OCI-LY3 (cell line): ENCODE data around the gene CEP70.
"Not testable (repeated sequence)": the region's sequence is repeated elsewhere in the genome, so short reads cannot be mapped to it uniquely, and the experiment has no call there.

Experiments
- H2AFZ ChIP-seq: fragments of 200-600, 300-600 bp; shearing (Covaris generic); 2 replicates; pipeline ENCODE4 v1.6.0; 2014; ENCODE audit warnings: antibody characterized with exemption, low read depth, low read length
- H3K27ac ChIP-seq: fragments of 200-600, 300-600 bp; sonication (generic); 2 replicates; pipeline ENCODE4 v1.5.1; 2014; ENCODE audit warnings: mild to moderate bottlenecking, low read length, moderate library complexity, mixed read lengths
- H3K27me3 ChIP-seq: fragments of 200-600, 300-600 bp; sonication (generic); 2 replicates; pipeline ENCODE4 v1.6.1; 2014; ENCODE audit warnings: low read depth, low read length, mixed read lengths
- H3K36me3 ChIP-seq: fragments of 200-600, 300-600 bp; sonication (generic); replicated peaks from 2 replicates; pipeline ENCODE3; 2014; ENCODE audit warnings: low read depth, low read length, mixed read lengths
- H3K4me1 ChIP-seq: fragments of 300-600, 200-600 bp; sonication (generic); 2 replicates; pipeline ENCODE4 v1.6.1; 2014; ENCODE audit warnings: low read length, mixed read lengths
- H3K4me2 ChIP-seq: fragments of 200-600, 300-600 bp; sonication (generic); 2 replicates; pipeline ENCODE4 v1.6.1; 2014; ENCODE audit warnings: low read length, mixed read lengths
- H3K4me3 ChIP-seq: fragments of 300-600, 200-600 bp; sonication (generic); 2 replicates; pipeline ENCODE4 v1.5.1; 2014; ENCODE audit warnings: antibody characterized with exemption, mild to moderate bottlenecking, low read length, moderate library complexity
- H3K79me2 ChIP-seq: fragments of 300-600, 200-600 bp; shearing (Covaris generic); 2 replicates; pipeline ENCODE4 v1.6.1; 2014; ENCODE audit warnings: mild to moderate bottlenecking, low read length, mixed read lengths
- H3K9ac ChIP-seq: fragments of 300-600, 200-600 bp; shearing (Covaris generic); 2 replicates; pipeline ENCODE4 v1.6.0; 2014; ENCODE audit warnings: mild to moderate bottlenecking, low read length, moderate library complexity
- H3K9me3 ChIP-seq: fragments of 200-600, 300-600 bp; shearing (Covaris generic); 2 replicates; pipeline ENCODE4 v1.6.1; 2014; ENCODE audit warnings: low read length, mixed read lengths; ENCODE audit not compliant: insufficient read depth
- H4K20me1 ChIP-seq: fragments of 200-600, 300-600 bp; sonication (generic); 2 replicates; pipeline ENCODE4 v1.6.1; 2016; ENCODE audit warnings: low read length, mixed read lengths; ENCODE audit not compliant: insufficient read depth
- CTCF ChIP-seq: fragments of 200-600, 300-600 bp; sonication (generic); IDR thresholded peaks from 2 replicates; pipeline ENCODE4 v1.5.1; 2014; ENCODE audit warnings: antibody characterized with exemption, low read length, low read depth
- EZH2phosphoT487 ChIP-seq: fragments of 200-600 bp; shearing (Covaris generic); IDR thresholded peaks from 2 replicates; pipeline ENCODE4 v1.6.1; 2018; ENCODE audit warnings: antibody characterized with exemption, mixed run types, low read depth

Gene CEP70

GRCh38 chr3:138544546-138544945 is 49.5 kb downstream of the CEP70 start:
- H3K4me2 ChIP-seq: no peak overlapping the region
- no peaks in the 10 kb centered on the region for H3K79me2 ChIP-seq
- peaks cover 15% of the 10 kb centered on the region; the same call in 1 of the 2 replicates for H3K9me3 ChIP-seq
- H3K9ac ChIP-seq: no peak overlapping the region
- H3K27ac ChIP-seq: no peak overlapping the region
- no peak overlapping the region for H2AFZ ChIP-seq
- no peaks in the 10 kb centered on the region for H4K20me1 ChIP-seq
- H3K36me3 ChIP-seq: peaks cover 49% of the 10 kb centered on the region
- H3K4me1 ChIP-seq: no peaks in the 10 kb centered on the region
- no peak overlapping the region for H3K4me3 ChIP-seq
- H3K27me3 ChIP-seq: no peaks in the 10 kb centered on the region
- TF ChIP-seq EZH2phosphoT487: no peak
- no peak for TF ChIP-seq CTCF

- TF ChIP-seq CTCF (no peak), EZH2phosphoT487 (no peak)
- Histone ChIP-seq H3K4me2 (no peak overlapping the region), H3K9me3 (peaks cover 20% of the 10 kb centered on the region; the same call in 1 of the 2 replicates), H3K4me3 (no peak overlapping the region), H3K27me3 (no peaks in the 10 kb centered on the region), H3K27ac (no peak overlapping the region), H3K79me2 (no peaks in the 10 kb centered on the region), H3K9ac (no peak overlapping the region), H2AFZ (no peak overlapping the region), H4K20me1 (no peaks in the 10 kb centered on the region), H3K36me3 (peaks cover 42% of the 10 kb centered on the region), H3K4me1 (no peaks in the 10 kb centered on the region)
Measured at GRCh38 chr3:138542977-138543376, 51.1 kb downstream of the CEP70 start.

GRCh38 chr3:138539352-138539751 is 54.7 kb downstream of the CEP70 start:
- Histone ChIP-seq H4K20me1 (no peaks in the 10 kb centered on the region), H3K4me3 (no peak overlapping the region), H3K9me3 (peaks cover 16% of the 10 kb centered on the region; the same call in 1 of the 2 replicates), H2AFZ (no peak overlapping the region), H3K79me2 (no peaks in the 10 kb centered on the region), H3K4me2 (no peak overlapping the region), H3K27ac (no peak overlapping the region), H3K9ac (no peak overlapping the region), H3K4me1 (no peaks in the 10 kb centered on the region), H3K27me3 (no peaks in the 10 kb centered on the region), H3K36me3 (peaks cover 25% of the 10 kb centered on the region)
- TF ChIP-seq CTCF (no peak), EZH2phosphoT487 (no peak)

GRCh38 chr3:138521445-138521844 is 72.6 kb downstream of the CEP70 start:
- H3K27me3 ChIP-seq, H3K4me3 ChIP-seq, H2AFZ ChIP-seq, H3K4me2 ChIP-seq, H3K9me3 ChIP-seq, H3K36me3 ChIP-seq, H3K79me2 ChIP-seq, H3K9ac ChIP-seq, H4K20me1 ChIP-seq, H3K4me1 ChIP-seq, H3K27ac ChIP-seq: not testable (repeated sequence)
